NT2/D1 (cell line): Measurements from ENCODE around the gene SOX5.

Source experiments
- SUZ12 ChIP-seq: IDR thresholded peaks from 2 replicates; pipeline ENCODE4 v1.6.1; 2011; ENCODE audit not compliant: insufficient read length, insufficient read depth; ENCODE audit errors: extremely low read depth
- YY1 ChIP-seq: IDR thresholded peaks from 2 replicates; pipeline ENCODE4 v1.6.1; 2011; ENCODE audit not compliant: insufficient read length, insufficient read depth
- ZNF274 ChIP-seq: IDR thresholded peaks from 2 replicates; pipeline ENCODE4 v1.6.1; 2011; ENCODE audit warnings: mild to moderate bottlenecking, low read depth, low read length

GRCh38 chr12:23949348-23950209 lies at the start of gene SOX5:
- TF ChIP-seq ZNF274 (no peak), YY1 (no peak), SUZ12 (no peak)
